T-helper 1 cell treated with Interleukin-12 subunit alpha and Interleukin-12 subunit beta and Interleukin-4 antibody, amounts not matched to agents 30 μg/mL and 1 μg/mL, for 36 hours (primary cell): ENCODE results near the gene ERLIN1.

Experiments
- H3K27ac Mint-ChIP-seq: one replicate; pipeline ENCODE4 v1.8.0; 2021; ENCODE audit warnings: mild to moderate bottlenecking, mixed read lengths
- H3K27me3 Mint-ChIP-seq: one replicate; pipeline ENCODE4 v1.8.0; 2021; ENCODE audit warnings: low read depth, mixed read lengths
- H3K36me3 Mint-ChIP-seq: one replicate; pipeline ENCODE4 v1.8.0; 2021; ENCODE audit warnings: low read depth, mixed read lengths
- H3K4me1 Mint-ChIP-seq: one replicate; pipeline ENCODE4 v1.8.0; 2021; ENCODE audit warnings: low read depth, mixed read lengths
- H3K4me3 Mint-ChIP-seq: one replicate; pipeline ENCODE4 v1.8.0; 2021; ENCODE audit warnings: mild to moderate bottlenecking, moderate library complexity, mixed read lengths
- H3K9me3 Mint-ChIP-seq: one replicate; pipeline ENCODE4 v1.8.0; 2021; ENCODE audit warnings: mixed read lengths

ERLIN1 gene

GRCh38 chr10:100184426-100184825 lies 1.4 kb downstream of the ERLIN1 start:
- H3K36me3 Mint-ChIP-seq, result peaks cover 36% of the 10 kb centered on the region
- no peaks in the 10 kb centered on the region for H3K9me3 Mint-ChIP-seq
- H3K4me3 Mint-ChIP-seq, result peak overlapping the region; percentile 96
- H3K4me1 Mint-ChIP-seq, result peaks cover 51% of the 10 kb centered on the region
- H3K27ac Mint-ChIP-seq, result peak overlapping the region; percentile 6
- no peaks in the 10 kb centered on the region for H3K27me3 Mint-ChIP-seq

GRCh38 chr10:100183481-100183880 lies 2.3 kb downstream of the ERLIN1 start:
- Mint-ChIP-seq H3K27me3 (no peaks in the 10 kb centered on the region), H3K9me3 (no peaks in the 10 kb centered on the region), H3K36me3 (peaks cover 32% of the 10 kb centered on the region), H3K4me3 (no peak overlapping the region), H3K4me1 (peaks cover 51% of the 10 kb centered on the region), H3K27ac (peak overlapping the region; percentile 8)

- no peak overlapping the region for H3K27ac Mint-ChIP-seq
- H3K27me3 Mint-ChIP-seq, result no peaks in the 10 kb centered on the region
- H3K36me3 Mint-ChIP-seq, result peaks cover 33% of the 10 kb centered on the region
- no peaks in the 10 kb centered on the region for H3K9me3 Mint-ChIP-seq
- H3K4me1 Mint-ChIP-seq, result peaks cover 50% of the 10 kb centered on the region
- H3K4me3 Mint-ChIP-seq, result no peak overlapping the region
Measured at GRCh38 chr10:100182908-100183307, 2.9 kb downstream of the ERLIN1 start.

DNA sequence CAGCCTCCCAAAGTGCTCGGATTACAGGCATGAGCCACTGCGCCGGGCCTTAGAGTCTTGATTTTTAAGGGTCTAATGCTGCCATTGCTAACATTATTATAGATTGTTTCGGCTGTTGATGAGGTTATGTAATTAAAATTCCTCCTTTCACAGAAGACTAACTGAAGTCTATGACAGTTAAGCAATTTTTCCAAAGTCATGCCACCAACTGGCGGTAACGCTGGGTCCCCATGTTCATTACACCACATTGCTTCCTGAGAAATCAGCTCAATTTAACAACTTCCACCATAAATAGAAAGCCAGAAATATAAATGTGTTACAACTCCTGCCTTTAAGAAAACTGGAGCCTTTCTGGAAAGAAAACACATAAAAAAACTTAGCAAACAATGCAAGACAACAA lies 3.5 kb downstream of the ERLIN1 start:
- Mint-ChIP-seq H3K4me3 (no peak overlapping the region), H3K9me3 (no peaks in the 10 kb centered on the region), H3K27me3 (no peaks in the 10 kb centered on the region), H3K4me1 (peaks cover 44% of the 10 kb centered on the region), H3K36me3 (peaks cover 35% of the 10 kb centered on the region), H3K27ac (no peak overlapping the region)

DNA sequence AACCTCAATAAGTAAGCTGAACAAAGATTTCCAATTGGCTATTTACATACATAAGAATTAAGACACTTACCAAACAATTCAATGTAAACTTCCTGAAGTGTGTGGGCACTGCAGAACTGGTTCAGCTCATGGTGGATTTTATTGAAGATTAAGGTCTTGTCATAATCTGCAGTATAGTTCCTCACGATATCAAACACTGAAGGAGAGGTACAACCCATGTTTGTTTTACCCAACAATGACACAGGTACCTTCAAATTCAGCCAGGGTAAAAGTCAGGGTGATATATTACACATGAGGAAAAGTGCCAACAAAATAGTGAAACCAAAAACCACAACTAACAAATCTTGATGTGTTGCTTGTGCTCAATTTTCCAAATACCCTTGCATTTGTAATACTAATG lies 10.0 kb downstream of the ERLIN1 start:
- H3K27ac Mint-ChIP-seq, result no peak overlapping the region
- peaks cover 6% of the 10 kb centered on the region for H3K9me3 Mint-ChIP-seq
- H3K4me1 Mint-ChIP-seq, result peaks cover 20% of the 10 kb centered on the region
- no peak overlapping the region for H3K4me3 Mint-ChIP-seq
- peaks cover 48% of the 10 kb centered on the region for H3K36me3 Mint-ChIP-seq
- no peaks in the 10 kb centered on the region for H3K27me3 Mint-ChIP-seq

- no peak overlapping the region for H3K4me3 Mint-ChIP-seq
- no peaks in the 10 kb centered on the region for H3K27me3 Mint-ChIP-seq
- H3K9me3 Mint-ChIP-seq, result peaks cover 6% of the 10 kb centered on the region
- H3K4me1 Mint-ChIP-seq, result peaks cover 21% of the 10 kb centered on the region
- H3K36me3 Mint-ChIP-seq, result peaks cover 45% of the 10 kb centered on the region
- H3K27ac Mint-ChIP-seq, result peak overlapping the region; percentile 1
Measured at GRCh38 chr10:100174699-100175677, 10.8 kb downstream of the ERLIN1 start.

DNA sequence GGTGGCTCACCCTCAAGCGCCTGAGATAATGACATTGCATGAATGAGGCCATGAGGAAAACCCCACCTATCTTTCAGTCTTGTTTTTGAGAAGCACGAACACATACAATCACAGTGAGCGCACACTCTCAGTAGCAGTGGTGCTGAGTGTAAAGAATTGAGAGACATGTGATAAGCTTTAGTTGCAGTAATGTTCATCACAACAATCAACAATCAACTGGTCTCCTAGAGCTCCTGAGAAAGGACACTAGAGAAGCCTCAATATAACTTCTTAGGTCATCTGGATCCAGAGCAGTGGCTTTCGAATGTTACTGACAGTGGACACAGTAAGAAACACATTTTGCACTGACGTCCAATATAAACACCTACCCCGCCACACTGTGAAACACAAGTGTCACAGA lies 12.8 kb downstream of the ERLIN1 start:
- Mint-ChIP-seq H3K4me1 (peaks cover 25% of the 10 kb centered on the region), H3K9me3 (peaks cover 6% of the 10 kb centered on the region), H3K27me3 (no peaks in the 10 kb centered on the region), H3K36me3 (peaks cover 43% of the 10 kb centered on the region), H3K27ac (no peak overlapping the region), H3K4me3 (no peak overlapping the region)

- Mint-ChIP-seq H3K4me1 (peaks cover 30% of the 10 kb centered on the region), H3K9me3 (peaks cover 6% of the 10 kb centered on the region), H3K36me3 (peaks cover 42% of the 10 kb centered on the region), H3K27ac (no peak overlapping the region), H3K4me3 (no peak overlapping the region), H3K27me3 (no peaks in the 10 kb centered on the region)
Measured at GRCh38 chr10:100172349-100172748, 13.5 kb downstream of the ERLIN1 start.

DNA sequence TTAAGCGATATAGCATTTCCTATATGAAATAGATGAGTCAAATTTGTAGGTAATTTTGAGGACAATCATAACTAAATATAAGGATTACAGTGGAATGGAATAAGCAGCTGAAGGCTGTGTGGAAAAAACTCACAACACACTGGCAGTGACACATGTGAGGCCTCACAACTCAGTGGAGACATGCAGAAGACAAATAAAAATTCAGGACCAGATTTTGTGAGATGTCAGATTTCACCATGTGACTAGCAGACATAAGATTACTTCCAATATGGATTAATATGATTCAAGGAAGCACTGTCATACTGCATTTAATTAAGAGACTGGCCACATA lies 17.6 kb downstream of the ERLIN1 start:
- Mint-ChIP-seq H3K4me3 (peak overlapping the region; percentile 74), H3K27ac (peak overlapping the region; percentile 82), H3K27me3 (no peaks in the 10 kb centered on the region), H3K9me3 (peaks cover 6% of the 10 kb centered on the region), H3K4me1 (peaks cover 34% of the 10 kb centered on the region), H3K36me3 (peaks cover 37% of the 10 kb centered on the region)

GRCh38 chr10:100167553-100168312 lies 18.1 kb downstream of the ERLIN1 start:
- Mint-ChIP-seq H3K9me3 (peaks cover 6% of the 10 kb centered on the region), H3K27ac (peak overlapping the region; percentile 82), H3K4me3 (peak overlapping the region; percentile 74), H3K36me3 (peaks cover 35% of the 10 kb centered on the region), H3K4me1 (peaks cover 34% of the 10 kb centered on the region), H3K27me3 (no peaks in the 10 kb centered on the region)

DNA sequence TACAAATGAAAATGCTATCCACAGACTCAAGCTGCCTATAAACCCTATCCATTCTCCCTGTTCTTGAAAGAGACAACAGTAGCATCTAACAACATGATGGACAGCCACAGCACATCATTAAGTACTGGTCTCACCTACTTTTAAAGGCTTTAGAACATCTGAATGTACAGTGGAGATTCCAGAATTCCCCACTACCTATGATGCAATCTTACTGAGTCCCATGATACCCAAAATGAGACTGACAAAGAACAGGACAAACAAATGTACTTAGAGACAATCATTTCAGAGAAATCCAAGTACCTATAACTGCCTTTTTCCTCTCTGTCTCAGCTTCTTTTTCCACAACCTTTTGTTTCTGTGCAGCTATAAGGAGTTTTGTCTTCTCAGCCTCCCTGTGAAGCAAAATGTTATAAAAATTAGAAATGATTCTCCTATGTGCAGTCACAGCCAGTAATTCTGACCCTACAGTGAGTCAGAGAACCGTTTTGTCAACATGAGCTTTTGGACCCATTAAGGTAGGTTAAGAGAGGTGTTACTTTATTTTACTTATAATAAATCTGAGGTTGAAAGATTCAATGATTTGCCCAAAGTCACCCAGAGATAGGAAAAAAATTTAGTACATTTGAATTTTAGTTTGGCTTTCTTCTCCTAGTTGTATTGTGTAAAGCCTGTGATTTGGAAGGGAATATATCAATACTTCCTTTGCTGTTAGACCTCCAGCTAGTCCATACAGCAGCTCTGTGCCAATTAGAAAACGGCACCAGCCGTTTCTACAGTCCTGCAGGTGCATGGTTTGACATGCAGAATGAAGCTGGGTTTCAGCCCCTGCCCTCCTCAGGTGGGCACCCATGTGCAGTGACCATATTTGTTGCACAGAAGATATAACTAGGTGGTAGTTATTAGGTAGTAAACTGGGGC lies 21.9 kb downstream of the ERLIN1 start:
- no peaks in the 10 kb centered on the region for H3K27me3 Mint-ChIP-seq
- H3K4me3 Mint-ChIP-seq, result no peak overlapping the region
- no peaks in the 10 kb centered on the region for H3K9me3 Mint-ChIP-seq
- H3K36me3 Mint-ChIP-seq, result peaks cover 37% of the 10 kb centered on the region
- H3K27ac Mint-ChIP-seq, result no peak overlapping the region
- H3K4me1 Mint-ChIP-seq, result peaks cover 26% of the 10 kb centered on the region

DNA sequence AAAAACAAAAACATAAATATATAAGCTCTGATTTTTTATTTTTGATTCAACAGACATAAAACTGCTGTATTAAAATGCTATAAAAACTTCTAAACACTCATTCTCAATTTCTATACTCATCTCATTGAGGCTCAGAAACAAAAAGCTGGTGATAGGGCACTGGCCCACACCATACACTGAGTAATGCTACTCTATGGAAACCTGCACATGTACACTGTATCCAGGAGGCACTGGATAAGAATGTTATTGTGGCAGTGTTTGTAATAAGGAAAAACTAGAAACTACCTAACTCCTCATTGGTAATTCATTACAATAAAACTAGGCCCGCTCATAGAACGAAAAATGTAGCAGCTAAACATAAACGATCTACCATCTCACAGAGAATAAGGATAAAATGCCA lies 23.1 kb downstream of the ERLIN1 start:
- no peak overlapping the region for H3K27ac Mint-ChIP-seq

DNA sequence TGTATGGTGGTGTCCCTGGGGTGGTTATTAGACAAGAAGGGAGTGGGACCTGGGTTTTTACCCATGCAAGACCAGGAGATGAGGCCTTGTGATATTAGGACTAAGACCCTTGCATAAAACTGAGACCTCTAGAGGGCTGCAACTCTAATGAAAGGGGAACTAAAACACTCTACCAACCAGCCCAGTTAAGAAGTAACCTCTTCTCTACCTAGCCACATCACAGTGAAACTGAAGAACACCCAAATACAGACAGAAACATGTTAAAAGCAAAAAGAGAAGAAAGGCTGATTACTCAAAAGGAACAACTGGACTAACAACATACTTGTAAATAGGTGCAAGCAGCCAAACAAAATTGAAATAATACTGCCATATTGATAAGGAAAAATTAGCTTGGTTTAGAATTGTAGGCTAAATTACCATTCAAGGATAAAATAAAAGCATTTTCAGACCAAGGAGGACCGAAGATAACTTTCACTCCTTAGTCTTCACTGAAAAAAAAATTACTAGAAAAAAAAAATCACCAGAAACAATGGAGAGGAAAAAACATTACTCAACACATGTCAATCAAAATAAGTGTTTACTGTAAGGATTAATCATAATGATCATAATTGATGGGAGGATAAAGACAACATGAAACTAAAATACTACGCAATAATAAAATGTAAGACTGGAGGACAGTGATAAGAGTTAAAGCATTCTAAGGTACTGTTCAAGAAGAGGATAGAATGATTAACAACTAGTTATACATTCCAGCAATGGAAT lies 27.6 kb downstream of the ERLIN1 start:
- Mint-ChIP-seq H3K27ac (no peak overlapping the region), H3K4me1 (peaks cover 26% of the 10 kb centered on the region), H3K4me3 (no peak overlapping the region), H3K27me3 (no peaks in the 10 kb centered on the region), H3K9me3 (no peaks in the 10 kb centered on the region), H3K36me3 (peaks cover 62% of the 10 kb centered on the region)

More for the DNA sequence above, 23.1 kb downstream of the ERLIN1 start:
- peaks cover 28% of the 10 kb centered on the region for H3K4me1 Mint-ChIP-seq
- no peaks in the 10 kb centered on the region for H3K9me3 Mint-ChIP-seq
- no peaks in the 10 kb centered on the region for H3K27me3 Mint-ChIP-seq
- H3K36me3 Mint-ChIP-seq, result peaks cover 43% of the 10 kb centered on the region
- H3K4me3 Mint-ChIP-seq, result no peak overlapping the region
